PFSK-1 (cell line): ENCODE measurements around the gene STON2.

ENCODE experiments used
- FOXP2 ChIP-seq: optimal IDR thresholded peaks from 2 replicates; pipeline ENCODE3; 2011; ENCODE audit warnings: borderline replicate concordance, control low read depth, inconsistent platforms; ENCODE audit not compliant: insufficient read depth; ENCODE audit errors: extremely low read length, extremely low read depth
- POLR2AphosphoS5 ChIP-seq: IDR thresholded peaks from 2 replicates; pipeline ENCODE4 v1.6.1; 2012; ENCODE audit warnings: low read depth, mild to moderate bottlenecking, control low read depth, low read length, moderate library complexity
- SIN3A ChIP-seq: IDR thresholded peaks from 2 replicates; pipeline ENCODE4 v1.6.1; 2012; ENCODE audit warnings: mild to moderate bottlenecking, low read length, moderate library complexity, borderline replicate concordance; ENCODE audit not compliant: insufficient read depth
- TAF1 ChIP-seq: IDR thresholded peaks from 2 replicates; pipeline ENCODE4 v1.6.1; 2012; ENCODE audit warnings: low read length, control low read depth, borderline replicate concordance; ENCODE audit not compliant: insufficient read depth
- TF ChIP-seq, protein P1 (sequence below), 2 experiments: IDR thresholded peaks; 2 replicates each; pipeline versions ENCODE4 v1.6.1 to v1.8.0; 2011 to 2012; ENCODE audit warnings: low read depth in 2 of 2, low read length in 2 of 2, control low read depth in 1 of 2, inconsistent platforms in 1 of 2, mild to moderate bottlenecking in 1 of 2, moderate library complexity in 1 of 2; ENCODE audit not compliant: insufficient read depth in 1 of 2

Gene STON2

DNA sequence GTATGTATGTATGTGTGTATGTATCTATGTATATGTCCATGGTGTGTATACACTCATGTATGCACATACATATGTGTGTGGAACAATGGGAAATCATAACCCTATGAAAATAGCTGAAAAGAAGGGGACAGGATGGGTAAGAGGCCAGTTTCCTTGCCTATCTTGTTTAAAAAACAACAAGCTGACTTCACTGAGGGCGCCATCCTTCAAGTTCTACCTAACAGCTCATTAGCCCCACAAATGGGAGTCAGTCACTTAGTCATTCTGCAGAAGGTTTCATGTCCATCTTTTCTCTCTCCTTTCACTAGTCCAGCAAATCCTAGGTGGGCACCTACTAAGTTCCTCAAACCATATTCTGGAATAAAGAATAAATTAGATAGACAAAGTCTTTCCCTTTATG lies 14.7 kb downstream of the STON2 start:
- TF ChIP-seq POLR2AphosphoS5 (no peak), FOXP2 (no peak), TAF1 (no peak), SIN3A (no peak)
- TF ChIP-seq, protein P1, sequence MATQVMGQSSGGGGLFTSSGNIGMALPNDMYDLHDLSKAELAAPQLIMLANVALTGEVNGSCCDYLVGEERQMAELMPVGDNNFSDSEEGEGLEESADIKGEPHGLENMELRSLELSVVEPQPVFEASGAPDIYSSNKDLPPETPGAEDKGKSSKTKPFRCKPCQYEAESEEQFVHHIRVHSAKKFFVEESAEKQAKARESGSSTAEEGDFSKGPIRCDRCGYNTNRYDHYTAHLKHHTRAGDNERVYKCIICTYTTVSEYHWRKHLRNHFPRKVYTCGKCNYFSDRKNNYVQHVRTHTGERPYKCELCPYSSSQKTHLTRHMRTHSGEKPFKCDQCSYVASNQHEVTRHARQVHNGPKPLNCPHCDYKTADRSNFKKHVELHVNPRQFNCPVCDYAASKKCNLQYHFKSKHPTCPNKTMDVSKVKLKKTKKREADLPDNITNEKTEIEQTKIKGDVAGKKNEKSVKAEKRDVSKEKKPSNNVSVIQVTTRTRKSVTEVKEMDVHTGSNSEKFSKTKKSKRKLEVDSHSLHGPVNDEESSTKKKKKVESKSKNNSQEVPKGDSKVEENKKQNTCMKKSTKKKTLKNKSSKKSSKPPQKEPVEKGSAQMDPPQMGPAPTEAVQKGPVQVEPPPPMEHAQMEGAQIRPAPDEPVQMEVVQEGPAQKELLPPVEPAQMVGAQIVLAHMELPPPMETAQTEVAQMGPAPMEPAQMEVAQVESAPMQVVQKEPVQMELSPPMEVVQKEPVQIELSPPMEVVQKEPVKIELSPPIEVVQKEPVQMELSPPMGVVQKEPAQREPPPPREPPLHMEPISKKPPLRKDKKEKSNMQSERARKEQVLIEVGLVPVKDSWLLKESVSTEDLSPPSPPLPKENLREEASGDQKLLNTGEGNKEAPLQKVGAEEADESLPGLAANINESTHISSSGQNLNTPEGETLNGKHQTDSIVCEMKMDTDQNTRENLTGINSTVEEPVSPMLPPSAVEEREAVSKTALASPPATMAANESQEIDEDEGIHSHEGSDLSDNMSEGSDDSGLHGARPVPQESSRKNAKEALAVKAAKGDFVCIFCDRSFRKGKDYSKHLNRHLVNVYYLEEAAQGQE (IDR thresholded peaks at IDR 0.05; ENCODE audit: insufficient read depth in 1 of 2, low read depth in 2 of 2, low read length in 2 of 2), result no peak

DNA sequence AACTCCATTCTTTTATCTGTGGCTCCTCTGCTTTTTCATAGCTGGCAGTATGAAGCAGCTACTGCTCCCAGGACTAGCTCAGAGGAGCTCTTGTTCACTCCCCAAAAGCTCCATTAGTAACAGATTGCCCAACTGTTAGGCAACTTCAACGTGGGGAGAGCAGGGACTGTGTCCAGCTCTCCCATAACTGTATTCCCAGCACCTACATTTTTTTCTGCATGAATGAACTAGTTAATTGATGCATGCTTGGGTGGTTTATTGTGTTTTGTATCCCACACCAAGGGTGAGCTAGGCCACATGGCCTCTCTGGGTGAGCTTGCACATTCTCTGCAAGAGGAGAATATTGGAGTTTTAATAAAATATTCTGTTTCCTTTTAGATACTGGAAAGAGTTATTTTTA lies 15.2 kb downstream of the STON2 start:
- no peak for TF ChIP-seq SIN3A

DNA sequence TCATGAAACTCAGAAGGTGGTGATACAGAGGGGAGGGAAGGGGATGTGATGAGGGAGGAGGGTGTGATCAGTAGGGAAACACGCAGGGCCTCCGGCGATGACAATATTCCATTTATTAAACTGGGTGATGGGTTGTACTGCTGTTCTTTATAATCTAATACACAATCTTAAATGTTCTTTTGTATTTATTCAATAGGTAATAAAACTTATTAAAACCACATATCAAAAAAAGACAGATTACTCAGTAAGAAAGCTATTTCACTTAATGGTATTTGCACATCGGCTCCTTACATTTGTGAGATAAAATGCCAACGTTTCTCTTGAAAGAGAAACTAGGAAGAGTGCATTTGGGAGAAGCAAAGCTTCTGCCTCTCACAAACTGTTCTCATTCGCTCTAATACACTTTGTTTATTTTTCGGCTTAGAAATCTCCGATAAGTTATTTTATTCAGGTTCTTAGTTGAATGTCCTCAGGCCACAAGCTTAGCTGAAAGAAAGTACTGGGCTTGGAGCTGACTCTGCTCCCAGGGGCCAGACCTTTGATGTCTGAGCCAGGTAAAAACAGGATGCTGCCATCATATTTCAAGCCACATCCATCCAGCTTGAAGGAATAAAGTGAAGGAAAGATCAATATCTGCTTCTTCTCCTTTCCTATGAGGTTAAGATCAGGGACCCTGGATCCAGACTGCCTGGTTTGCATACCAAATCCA lies 17.5 kb downstream of the STON2 start:
- no peak for TF ChIP-seq FOXP2
- no peak for TF ChIP-seq SIN3A
- TF ChIP-seq POLR2AphosphoS5, result no peak
- TF ChIP-seq TAF1, result no peak
- TF ChIP-seq, protein P1 (IDR thresholded peaks at IDR 0.05; ENCODE audit: insufficient read depth in 1 of 2, low read depth in 2 of 2, low read length in 2 of 2), result no peak

DNA sequence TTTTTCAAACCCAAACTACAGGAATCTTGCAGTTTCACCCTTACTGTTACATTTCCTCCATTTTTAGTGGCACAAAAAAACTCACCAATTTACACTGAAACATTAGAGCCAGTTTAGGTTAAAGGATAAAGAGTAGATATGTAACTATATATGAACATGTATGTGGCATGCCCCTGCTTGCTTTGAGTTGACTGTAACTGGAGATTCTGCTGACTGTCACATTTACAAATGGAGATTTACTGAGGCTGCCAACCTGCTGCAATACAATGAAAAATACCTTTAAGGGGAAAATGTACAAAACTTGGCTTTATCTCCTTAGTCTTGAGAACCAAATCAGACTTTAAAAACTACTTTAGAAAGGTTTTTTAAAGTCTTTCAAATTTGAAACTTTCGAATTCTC lies 28.3 kb downstream of the STON2 start:
- TF ChIP-seq FOXP2 (no peak), TAF1 (no peak), SIN3A (no peak), POLR2AphosphoS5 (no peak)
- TF ChIP-seq, protein P1 (IDR thresholded peaks at IDR 0.05; ENCODE audit: insufficient read depth in 1 of 2, low read depth in 2 of 2, low read length in 2 of 2), result no peak

DNA sequence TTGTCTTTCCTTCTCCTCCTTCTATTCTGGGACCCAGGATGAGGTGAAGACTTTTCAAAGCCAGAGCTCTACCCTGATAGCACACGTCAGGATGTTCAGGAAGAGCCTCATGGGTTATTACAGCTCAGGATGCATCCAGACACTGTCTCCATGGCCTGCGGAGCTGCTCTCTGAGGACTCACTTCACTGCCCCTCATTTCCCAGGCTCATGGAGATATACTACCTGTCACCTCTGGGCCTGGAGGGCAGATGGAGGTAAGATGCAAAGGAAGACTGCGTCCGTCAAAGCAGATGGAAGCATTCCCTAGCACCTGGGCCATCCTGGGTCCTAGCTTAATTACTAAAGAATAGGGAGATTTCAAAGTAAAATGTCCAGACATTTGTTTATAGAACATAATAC lies 32.6 kb downstream of the STON2 start:
- TF ChIP-seq FOXP2 (no peak), TAF1 (no peak), SIN3A (no peak), POLR2AphosphoS5 (no peak)
- TF ChIP-seq, protein P1 (IDR thresholded peaks at IDR 0.05; ENCODE audit: insufficient read depth in 1 of 2, low read depth in 2 of 2, low read length in 2 of 2), result no peak
